Measurements from ENCODE around the gene CLPSL1. TPM values are rescaled to one million over a fixed set of nuclear protein-coding genes. Genes with fewer than 3 reads are reported as not detected.

CLPSL1 gene
- total and polyA plus RNA-seq, 2 of the 13 experiments (the other 11 are each of a cell fraction or from before 2014, with no cell fraction given), result not detected

- TF ChIP-seq, protein P1, sequence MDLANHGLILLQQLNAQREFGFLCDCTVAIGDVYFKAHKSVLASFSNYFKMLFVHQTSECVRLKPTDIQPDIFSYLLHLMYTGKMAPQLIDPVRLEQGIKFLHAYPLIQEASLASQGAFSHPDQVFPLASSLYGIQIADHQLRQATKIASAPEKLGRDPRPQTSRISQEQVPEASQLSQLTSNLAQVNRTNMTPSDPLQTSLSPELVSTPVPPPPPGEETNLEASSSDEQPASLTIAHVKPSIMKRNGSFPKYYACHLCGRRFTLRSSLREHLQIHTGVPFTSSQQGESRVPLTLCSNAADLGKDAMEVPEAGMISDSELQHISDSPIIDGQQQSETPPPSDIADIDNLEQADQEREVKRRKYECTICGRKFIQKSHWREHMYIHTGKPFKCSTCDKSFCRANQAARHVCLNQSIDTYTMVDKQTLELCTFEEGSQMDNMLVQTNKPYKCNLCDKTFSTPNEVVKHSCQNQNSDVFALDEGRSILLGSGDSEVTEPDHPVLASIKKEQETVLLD (CRISPR knock-in tag; IDR thresholded peaks at IDR 0.05; ENCODE audit: low read depth), result peak; percentile 92
- TF ChIP-seq DPF2 (CRISPR knock-in tag; IDR thresholded peaks at IDR 0.05; ENCODE audit: borderline replicate concordance, low read depth) (no peak), ZNF580 (CRISPR knock-in tag; IDR thresholded peaks at IDR 0.05; ENCODE audit: borderline replicate concordance, low read depth) (peak; percentile 100), MATR3 (CRISPR knock-in tag; IDR thresholded peaks at IDR 0.05) (no peak), STAG1 (CRISPR knock-in tag; IDR thresholded peaks at IDR 0.05) (peak; percentile 46), FOSL2 (CRISPR knock-in tag; IDR thresholded peaks at IDR 0.05) (peak; percentile 84), PHF21A (CRISPR knock-in tag; IDR thresholded peaks at IDR 0.05) (no peak), ZNF652 (CRISPR knock-in tag; IDR thresholded peaks at IDR 0.05; ENCODE audit: borderline replicate concordance, low read depth) (peak; percentile 51; the same call in 1 of the 2 replicates), ZNF274 (CRISPR knock-in tag; IDR thresholded peaks at IDR 0.05) (peak; percentile 99), ZNF414 (CRISPR knock-in tag; IDR thresholded peaks at IDR 0.05) (peak; percentile 99), ZNF790 (CRISPR knock-in tag; IDR thresholded peaks at IDR 0.05; ENCODE audit: borderline replicate concordance) (peak; percentile 99), KDM4B (CRISPR knock-in tag; IDR thresholded peaks at IDR 0.05) (peak; percentile 99), NCOA1 (CRISPR knock-in tag; IDR thresholded peaks at IDR 0.05) (peak; percentile 94; the same call in 1 of the 2 replicates), ZNF724P (CRISPR knock-in tag; IDR thresholded peaks at IDR 0.05; ENCODE audit: borderline replicate concordance) (peak; percentile 94), SMARCC2 (IDR thresholded peaks at IDR 0.05) (no peak), JUND (CRISPR knock-in tag; IDR thresholded peaks at IDR 0.05) (0 out of 2 replicates have a peak, but pooled peaks have one; percentile 26), ZNF446 (CRISPR knock-in tag; IDR thresholded peaks at IDR 0.05) (peak; percentile 99), SMC3 (IDR thresholded peaks at IDR 0.05; ENCODE audit: low read length) (no peak), CREB3 (CRISPR knock-in tag; IDR thresholded peaks at IDR 0.05) (peak; percentile 98)
- TF ChIP-seq, protein P2, sequence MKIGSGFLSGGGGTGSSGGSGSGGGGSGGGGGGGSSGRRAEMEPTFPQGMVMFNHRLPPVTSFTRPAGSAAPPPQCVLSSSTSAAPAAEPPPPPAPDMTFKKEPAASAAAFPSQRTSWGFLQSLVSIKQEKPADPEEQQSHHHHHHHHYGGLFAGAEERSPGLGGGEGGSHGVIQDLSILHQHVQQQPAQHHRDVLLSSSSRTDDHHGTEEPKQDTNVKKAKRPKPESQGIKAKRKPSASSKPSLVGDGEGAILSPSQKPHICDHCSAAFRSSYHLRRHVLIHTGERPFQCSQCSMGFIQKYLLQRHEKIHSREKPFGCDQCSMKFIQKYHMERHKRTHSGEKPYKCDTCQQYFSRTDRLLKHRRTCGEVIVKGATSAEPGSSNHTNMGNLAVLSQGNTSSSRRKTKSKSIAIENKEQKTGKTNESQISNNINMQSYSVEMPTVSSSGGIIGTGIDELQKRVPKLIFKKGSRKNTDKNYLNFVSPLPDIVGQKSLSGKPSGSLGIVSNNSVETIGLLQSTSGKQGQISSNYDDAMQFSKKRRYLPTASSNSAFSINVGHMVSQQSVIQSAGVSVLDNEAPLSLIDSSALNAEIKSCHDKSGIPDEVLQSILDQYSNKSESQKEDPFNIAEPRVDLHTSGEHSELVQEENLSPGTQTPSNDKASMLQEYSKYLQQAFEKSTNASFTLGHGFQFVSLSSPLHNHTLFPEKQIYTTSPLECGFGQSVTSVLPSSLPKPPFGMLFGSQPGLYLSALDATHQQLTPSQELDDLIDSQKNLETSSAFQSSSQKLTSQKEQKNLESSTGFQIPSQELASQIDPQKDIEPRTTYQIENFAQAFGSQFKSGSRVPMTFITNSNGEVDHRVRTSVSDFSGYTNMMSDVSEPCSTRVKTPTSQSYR (CRISPR knock-in tag; IDR thresholded peaks at IDR 0.05; ENCODE audit: borderline replicate concordance), result peak; percentile 91
- TF ChIP-seq, protein P3, sequence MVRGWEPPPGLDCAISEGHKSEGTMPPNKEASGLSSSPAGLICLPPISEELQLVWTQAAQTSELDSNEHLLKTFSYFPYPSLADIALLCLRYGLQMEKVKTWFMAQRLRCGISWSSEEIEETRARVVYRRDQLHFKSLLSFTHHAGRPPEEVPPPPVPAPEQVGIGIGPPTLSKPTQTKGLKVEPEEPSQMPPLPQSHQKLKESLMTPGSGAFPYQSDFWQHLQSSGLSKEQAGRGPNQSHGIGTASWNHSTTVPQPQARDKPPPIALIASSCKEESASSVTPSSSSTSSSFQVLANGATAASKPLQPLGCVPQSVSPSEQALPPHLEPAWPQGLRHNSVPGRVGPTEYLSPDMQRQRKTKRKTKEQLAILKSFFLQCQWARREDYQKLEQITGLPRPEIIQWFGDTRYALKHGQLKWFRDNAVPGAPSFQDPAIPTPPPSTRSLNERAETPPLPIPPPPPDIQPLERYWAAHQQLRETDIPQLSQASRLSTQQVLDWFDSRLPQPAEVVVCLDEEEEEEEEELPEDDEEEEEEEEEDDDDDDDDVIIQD (CRISPR knock-in tag; IDR thresholded peaks at IDR 0.05; ENCODE audit: low read depth), result peak; percentile 93
- TF ChIP-seq, protein P4, sequence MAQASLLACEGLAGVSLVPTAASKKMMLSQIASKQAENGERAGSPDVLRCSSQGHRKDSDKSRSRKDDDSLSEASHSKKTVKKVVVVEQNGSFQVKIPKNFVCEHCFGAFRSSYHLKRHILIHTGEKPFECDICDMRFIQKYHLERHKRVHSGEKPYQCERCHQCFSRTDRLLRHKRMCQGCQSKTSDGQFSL (CRISPR knock-in tag; IDR thresholded peaks at IDR 0.05), result peak; percentile 64; the same call in 1 of the 2 replicates
Measured at GRCh38 chr6:35804996-35805736, 24.3 kb downstream of the CLPSL1 start, which contains the start of gene LHFPL5 (continued).
